ENCODE results near the gene KIF18B.

KIF18B gene

DNA sequence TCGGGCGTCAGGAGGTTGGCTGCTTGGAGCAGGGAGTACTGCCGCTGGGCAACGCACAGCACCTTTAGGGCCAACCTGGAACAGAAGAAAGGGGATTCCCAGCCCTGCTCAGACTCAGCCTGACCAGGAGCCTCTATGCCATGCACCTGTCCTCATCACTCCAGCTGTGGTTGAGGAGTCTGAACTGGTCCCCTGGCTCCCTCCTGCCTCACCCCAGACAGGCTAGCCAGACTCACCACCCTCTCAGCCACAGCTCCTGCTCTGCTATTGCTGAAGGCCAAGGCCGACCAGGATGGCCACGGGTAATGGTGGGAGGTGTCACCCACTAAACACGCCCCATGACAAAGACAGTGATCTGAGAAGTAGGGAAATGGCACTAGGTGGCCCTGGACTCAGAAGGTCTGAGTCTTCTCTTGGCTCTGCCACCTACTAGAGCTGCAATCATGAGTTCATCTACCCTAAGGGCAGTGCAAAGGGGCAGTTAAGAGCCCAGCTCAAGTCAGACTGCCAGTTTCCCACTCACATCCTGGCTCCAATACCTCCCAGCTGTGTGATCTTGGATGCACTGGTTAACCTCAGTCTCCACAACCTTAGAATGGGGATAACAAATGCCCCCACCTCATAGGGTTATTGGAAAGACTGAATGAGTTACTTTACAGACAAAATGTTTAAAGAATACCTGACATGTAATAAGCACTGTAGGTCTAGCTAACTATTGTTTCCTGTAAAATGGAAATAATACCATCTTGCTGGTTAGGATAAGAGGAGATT, 18.4 kb downstream of the KIF18B start:
- Histone ChIP-seq H3K9ac (ENCODE audit: low read length) (no peak overlapping the region), H3K27ac (ENCODE audit: low read depth, low read length, poor library complexity, severe bottlenecking) (no peak overlapping the region), H3K4me3 (ENCODE audit: low read depth, low read length, poor library complexity, severe bottlenecking) (no peak overlapping the region), H3K9me2 (ENCODE audit: low read depth, low read length) (no peaks in the 10 kb centered on the region), H3F3A (ENCODE audit: insufficient read depth, low read length) (no peaks in the 10 kb centered on the region), H4K20me1 (ENCODE audit: insufficient read depth, low read length) (no peaks in the 10 kb centered on the region), H3K36me3 (ENCODE audit: insufficient read depth, low read length) (peaks cover 86% of the 10 kb centered on the region), H3K79me2 (ENCODE audit: insufficient read depth, low read length) (no peaks in the 10 kb centered on the region), H3K9me3 (ENCODE audit: low read length) (no peaks in the 10 kb centered on the region), H3K4me1 (ENCODE audit: insufficient read depth, low read length, severe bottlenecking) (no peaks in the 10 kb centered on the region), H3K27me3 (ENCODE audit: insufficient read depth, low read length) (no peaks in the 10 kb centered on the region), H3K4me2 (ENCODE audit: low read length) (no peak overlapping the region), H2AFZ (ENCODE audit: low read length) (no peak overlapping the region)
- TF ChIP-seq, protein P1, sequence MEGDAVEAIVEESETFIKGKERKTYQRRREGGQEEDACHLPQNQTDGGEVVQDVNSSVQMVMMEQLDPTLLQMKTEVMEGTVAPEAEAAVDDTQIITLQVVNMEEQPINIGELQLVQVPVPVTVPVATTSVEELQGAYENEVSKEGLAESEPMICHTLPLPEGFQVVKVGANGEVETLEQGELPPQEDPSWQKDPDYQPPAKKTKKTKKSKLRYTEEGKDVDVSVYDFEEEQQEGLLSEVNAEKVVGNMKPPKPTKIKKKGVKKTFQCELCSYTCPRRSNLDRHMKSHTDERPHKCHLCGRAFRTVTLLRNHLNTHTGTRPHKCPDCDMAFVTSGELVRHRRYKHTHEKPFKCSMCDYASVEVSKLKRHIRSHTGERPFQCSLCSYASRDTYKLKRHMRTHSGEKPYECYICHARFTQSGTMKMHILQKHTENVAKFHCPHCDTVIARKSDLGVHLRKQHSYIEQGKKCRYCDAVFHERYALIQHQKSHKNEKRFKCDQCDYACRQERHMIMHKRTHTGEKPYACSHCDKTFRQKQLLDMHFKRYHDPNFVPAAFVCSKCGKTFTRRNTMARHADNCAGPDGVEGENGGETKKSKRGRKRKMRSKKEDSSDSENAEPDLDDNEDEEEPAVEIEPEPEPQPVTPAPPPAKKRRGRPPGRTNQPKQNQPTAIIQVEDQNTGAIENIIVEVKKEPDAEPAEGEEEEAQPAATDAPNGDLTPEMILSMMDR (IDR thresholded peaks at IDR 0.05; ENCODE audit: low read length) = no peak
- TF ChIP-seq EZH2 (IDR thresholded peaks at IDR 0.05; ENCODE audit: borderline replicate concordance, low read length) = no peak

- no peak overlapping the region for H2AFZ ChIP-seq (ENCODE audit: low read length)
- H3K9me3 ChIP-seq (ENCODE audit: low read length) = no peaks in the 10 kb centered on the region
- H3K4me3 ChIP-seq (ENCODE audit: low read depth, low read length, poor library complexity, severe bottlenecking) = no peak overlapping the region
- H3K27ac ChIP-seq (ENCODE audit: low read depth, low read length, poor library complexity, severe bottlenecking) = no peak overlapping the region
- H3K79me2 ChIP-seq (ENCODE audit: insufficient read depth, low read length) = no peaks in the 10 kb centered on the region
- H3K4me2 ChIP-seq (ENCODE audit: low read length) = no peak overlapping the region
- H3K36me3 ChIP-seq (ENCODE audit: insufficient read depth, low read length) = peaks cover 76% of the 10 kb centered on the region
- H3K9me2 ChIP-seq (ENCODE audit: low read depth, low read length) = no peaks in the 10 kb centered on the region
- no peaks in the 10 kb centered on the region for H3F3A ChIP-seq (ENCODE audit: insufficient read depth, low read length)
- H3K27me3 ChIP-seq (ENCODE audit: insufficient read depth, low read length) = no peaks in the 10 kb centered on the region
- H3K9ac ChIP-seq (ENCODE audit: low read length) = no peak overlapping the region
- no peaks in the 10 kb centered on the region for H3K4me1 ChIP-seq (ENCODE audit: insufficient read depth, low read length, severe bottlenecking)
- H4K20me1 ChIP-seq (ENCODE audit: insufficient read depth, low read length) = no peaks in the 10 kb centered on the region
- no peak for TF ChIP-seq EZH2 (IDR thresholded peaks at IDR 0.05; ENCODE audit: borderline replicate concordance, low read length)
- TF ChIP-seq, protein P1 (IDR thresholded peaks at IDR 0.05; ENCODE audit: low read length) = no peak
Observed at GRCh38 chr17:44928136-44928535, 19.4 kb downstream of the KIF18B start.

DNA sequence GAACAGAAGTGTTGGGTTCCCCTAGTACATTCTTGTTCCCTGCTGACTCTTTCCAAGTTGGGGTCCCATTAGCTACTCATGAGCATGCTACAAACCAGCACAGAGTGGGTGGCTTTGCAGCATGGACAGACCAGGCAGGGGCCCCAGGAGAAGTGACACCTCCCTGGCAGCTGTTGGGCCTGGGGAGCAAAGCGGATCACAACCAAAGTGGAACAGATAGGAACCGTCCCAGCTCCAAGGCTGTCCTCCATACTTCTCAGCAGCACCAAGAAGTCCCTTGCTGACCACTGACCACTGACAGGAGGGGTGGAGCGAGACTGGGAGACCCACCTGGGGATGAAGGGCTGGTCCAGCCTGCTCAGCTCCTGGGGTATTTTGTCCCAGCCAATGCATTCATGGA, 19.9 kb downstream of the KIF18B start:
- Histone ChIP-seq H2AFZ (ENCODE audit: low read length) (no peak overlapping the region), H3K27ac (ENCODE audit: low read depth, low read length, poor library complexity, severe bottlenecking) (no peak overlapping the region), H3K4me2 (ENCODE audit: low read length) (no peak overlapping the region), H3K9ac (ENCODE audit: low read length) (no peak overlapping the region), H3F3A (ENCODE audit: insufficient read depth, low read length) (no peaks in the 10 kb centered on the region), H4K20me1 (ENCODE audit: insufficient read depth, low read length) (no peaks in the 10 kb centered on the region), H3K4me1 (ENCODE audit: insufficient read depth, low read length, severe bottlenecking) (no peaks in the 10 kb centered on the region), H3K9me2 (ENCODE audit: low read depth, low read length) (no peaks in the 10 kb centered on the region), H3K27me3 (ENCODE audit: insufficient read depth, low read length) (no peaks in the 10 kb centered on the region), H3K36me3 (ENCODE audit: insufficient read depth, low read length) (peaks cover 72% of the 10 kb centered on the region), H3K79me2 (ENCODE audit: insufficient read depth, low read length) (no peaks in the 10 kb centered on the region), H3K4me3 (ENCODE audit: low read depth, low read length, poor library complexity, severe bottlenecking) (no peak overlapping the region), H3K9me3 (ENCODE audit: low read length) (no peaks in the 10 kb centered on the region)
- TF ChIP-seq, protein P1 (IDR thresholded peaks at IDR 0.05; ENCODE audit: low read length) = no peak
- TF ChIP-seq EZH2 (IDR thresholded peaks at IDR 0.05; ENCODE audit: borderline replicate concordance, low read length) = no peak
